Measurements from ENCODE around the gene ZFHX2.
A peak's percentile ranks its signal among the peaks of the same experiment; 100 is the strongest.

Gene ZFHX2

GRCh38 chr14:23559010-23559925, 7.7 kb upstream of the ZFHX2 start:
- FAIRE-seq (no peak), DNase-seq (ENCODE audit: insufficient read length, low spot score) (no peak)
- no peak for TF ChIP-seq POLR2A (IDR thresholded peaks at IDR 0.05; ENCODE audit: low read depth, low read length)

GRCh38 chr14:23558346-23559009, 6.9 kb upstream of the ZFHX2 start:
- FAIRE-seq (no peak), DNase-seq (ENCODE audit: insufficient read length, low spot score) (no peak)
- no peak for TF ChIP-seq POLR2A (IDR thresholded peaks at IDR 0.05; ENCODE audit: low read depth, low read length)

- no peak for TF ChIP-seq POLR2A (IDR thresholded peaks at IDR 0.05; ENCODE audit: low read depth, low read length)
- DNase-seq (ENCODE audit: insufficient read length, low spot score): no peak
- FAIRE-seq: no peak
Measured at GRCh38 chr14:23557946-23558345, 6.4 kb upstream of the ZFHX2 start.

- DNase-seq (ENCODE audit: insufficient read length, low spot score): no peak
- FAIRE-seq: no peak
- TF ChIP-seq POLR2A (IDR thresholded peaks at IDR 0.05; ENCODE audit: low read depth, low read length): no peak
Measured at GRCh38 chr14:23557521-23557920, 6.0 kb upstream of the ZFHX2 start.

- no peak for FAIRE-seq
- no peak for TF ChIP-seq POLR2A (IDR thresholded peaks at IDR 0.05; ENCODE audit: low read depth, low read length)
- no peak for DNase-seq (ENCODE audit: insufficient read length, low spot score)
Measured at GRCh38 chr14:23556700-23557440, 5.3 kb upstream of the ZFHX2 start.

- DNase-seq (ENCODE audit: insufficient read length, low spot score) (peak; percentile 84), FAIRE-seq (peak; percentile 11)
- TF ChIP-seq POLR2A (IDR thresholded peaks at IDR 0.05; ENCODE audit: low read depth, low read length): peak; percentile 57
Measured at GRCh38 chr14:23555882-23556699, 4.5 kb upstream of the ZFHX2 start, which contains the start of gene THTPA. Gene THTPA, plus strand, starts transcription at chr14:23556271. Its CDS starts 487 bp downstream, at chr14:23556758.

- TF ChIP-seq POLR2A (IDR thresholded peaks at IDR 0.05; ENCODE audit: low read depth, low read length): no peak
- DNase-seq (ENCODE audit: insufficient read length, low spot score): no peak
- FAIRE-seq: no peak
Measured at GRCh38 chr14:23555533-23555881, 3.9 kb upstream of the ZFHX2 start.

GRCh38 chr14:23550812-23551265, 726 bp downstream of the ZFHX2 start:
- TF ChIP-seq POLR2A (IDR thresholded peaks at IDR 0.05; ENCODE audit: low read depth, low read length): no peak
- FAIRE-seq: no peak
- no peak for DNase-seq (ENCODE audit: insufficient read length, low spot score)

GRCh38 chr14:23550131-23550811, 1.3 kb downstream of the ZFHX2 start:
- FAIRE-seq: no peak
- no peak for DNase-seq (ENCODE audit: insufficient read length, low spot score)
- no peak for TF ChIP-seq POLR2A (IDR thresholded peaks at IDR 0.05; ENCODE audit: low read depth, low read length)

- DNase-seq (ENCODE audit: insufficient read length, low spot score) (no peak), FAIRE-seq (no peak)
- no peak for TF ChIP-seq POLR2A (IDR thresholded peaks at IDR 0.05; ENCODE audit: low read depth, low read length)
Measured at GRCh38 chr14:23548351-23549318, 2.9 kb downstream of the ZFHX2 start.

- TF ChIP-seq POLR2A (IDR thresholded peaks at IDR 0.05; ENCODE audit: low read depth, low read length): no peak
- DNase-seq (ENCODE audit: insufficient read length, low spot score): no peak
- FAIRE-seq: no peak
Measured at GRCh38 chr14:23547924-23548323, 3.6 kb downstream of the ZFHX2 start.

Data from H54 (cell line).